ENCODE measurements around the gene ULK2.

Gene ULK2

GRCh38 chr17:19867329-19868078 lies at the start of gene ULK2:
ULK2 (minus strand) TSS chr17:19867936; CDS start chr17:19867417, 519 bp downstream.
- no peaks in the 10 kb centered on the region for H3K9me3 ChIP-seq (ENCODE audit: control insufficient read depth in 2 of 2, low read length in 2 of 2)
- H3K9ac ChIP-seq (ENCODE audit: low read length in 2 of 2), result peak within 1 kb of the TSS; percentile 80 to 83
- H3K4me1 ChIP-seq (ENCODE audit: control insufficient read depth, insufficient read depth, low read length), result peaks cover 10% of the 10 kb centered on the region
- peak within 1 kb of the TSS; percentile 67 for H3K27ac ChIP-seq (ENCODE audit: low read length)
- peak within 1 kb of the TSS; percentile 86 to 87 for H3K4me3 ChIP-seq (ENCODE audit: low read length in 2 of 2)
- no peaks in the 10 kb centered on the region for H3K27me3 ChIP-seq (ENCODE audit: control insufficient read depth in 1 of 2, insufficient read depth in 2 of 2, low read length in 2 of 2)
- H3K36me3 ChIP-seq (ENCODE audit: control insufficient read depth in 2 of 2, insufficient read depth in 2 of 2, low read length in 2 of 2), result no peaks in the 10 kb centered on the region

GRCh38 chr17:19915245-19915978 lies 47.7 kb upstream of the ULK2 start:
- H3K36me3 ChIP-seq (ENCODE audit: control insufficient read depth in 2 of 2, insufficient read depth in 2 of 2, low read length in 2 of 2), result peaks cover 22 to 31% of the 10 kb centered on the region in 2 donors
- H3K9ac ChIP-seq (ENCODE audit: low read length in 2 of 2), result no peak overlapping the region
- H3K27ac ChIP-seq (ENCODE audit: low read length), result no peak overlapping the region

GRCh38 chr17:19911033-19911432 lies 43.3 kb upstream of the ULK2 start:
- no peaks in the 10 kb centered on the region for H3K27me3 ChIP-seq (ENCODE audit: control insufficient read depth in 1 of 2, insufficient read depth in 2 of 2, low read length in 2 of 2)
- no peak overlapping the region for H3K4me3 ChIP-seq (ENCODE audit: low read length in 2 of 2)
- no peak overlapping the region for H3K27ac ChIP-seq (ENCODE audit: low read length)
- H3K9ac ChIP-seq (ENCODE audit: low read length in 2 of 2), result no peak overlapping the region
- H3K9me3 ChIP-seq (ENCODE audit: control insufficient read depth in 2 of 2, low read length in 2 of 2), result no peaks in the 10 kb centered on the region
- H3K36me3 ChIP-seq (ENCODE audit: control insufficient read depth in 2 of 2, insufficient read depth in 2 of 2, low read length in 2 of 2), result peaks cover 26 to 36% of the 10 kb centered on the region in 2 donors
- no peaks in the 10 kb centered on the region for H3K4me1 ChIP-seq (ENCODE audit: control insufficient read depth, insufficient read depth, low read length)

More at GRCh38 chr17:19915245-19915978, 47.7 kb upstream of the ULK2 start:
- H3K27me3 ChIP-seq (ENCODE audit: control insufficient read depth in 1 of 2, insufficient read depth in 2 of 2, low read length in 2 of 2), result no peaks in the 10 kb centered on the region
- H3K4me1 ChIP-seq (ENCODE audit: control insufficient read depth, insufficient read depth, low read length), result no peaks in the 10 kb centered on the region
- H3K9me3 ChIP-seq (ENCODE audit: control insufficient read depth in 2 of 2, low read length in 2 of 2), result no peaks in the 10 kb centered on the region
- no peak overlapping the region for H3K4me3 ChIP-seq (ENCODE audit: low read length in 2 of 2)

GRCh38 chr17:19909139-19909538 lies 41.4 kb upstream of the ULK2 start:
- no peaks in the 10 kb centered on the region for H3K9me3 ChIP-seq (ENCODE audit: control insufficient read depth in 2 of 2, low read length in 2 of 2)
- no peak overlapping the region for H3K4me3 ChIP-seq (ENCODE audit: low read length in 2 of 2)
- no peak overlapping the region for H3K9ac ChIP-seq (ENCODE audit: low read length in 2 of 2)
- H3K27ac ChIP-seq (ENCODE audit: low read length), result no peak overlapping the region
- no peaks in the 10 kb centered on the region for H3K4me1 ChIP-seq (ENCODE audit: control insufficient read depth, insufficient read depth, low read length)
- H3K27me3 ChIP-seq (ENCODE audit: control insufficient read depth in 1 of 2, insufficient read depth in 2 of 2, low read length in 2 of 2), result no peaks in the 10 kb centered on the region
- H3K36me3 ChIP-seq (ENCODE audit: control insufficient read depth in 2 of 2, insufficient read depth in 2 of 2, low read length in 2 of 2), result peaks cover 29 to 40% of the 10 kb centered on the region in 2 donors

- Histone ChIP-seq H3K27me3 (ENCODE audit: control insufficient read depth in 1 of 2, insufficient read depth in 2 of 2, low read length in 2 of 2) (no peaks in the 10 kb centered on the region), H3K9ac (ENCODE audit: low read length in 2 of 2) (no peak overlapping the region), H3K9me3 (ENCODE audit: control insufficient read depth in 2 of 2, low read length in 2 of 2) (no peaks in the 10 kb centered on the region), H3K36me3 (ENCODE audit: control insufficient read depth in 2 of 2, insufficient read depth in 2 of 2, low read length in 2 of 2) (peaks cover 27 to 29% of the 10 kb centered on the region in 2 donors), H3K4me3 (ENCODE audit: low read length in 2 of 2) (no peak overlapping the region), H3K27ac (ENCODE audit: low read length) (no peak overlapping the region), H3K4me1 (ENCODE audit: control insufficient read depth, insufficient read depth, low read length) (no peaks in the 10 kb centered on the region)
Observed at GRCh38 chr17:19905502-19905901, 37.8 kb upstream of the ULK2 start.

- peaks cover 26 to 29% of the 10 kb centered on the region in 2 donors for H3K36me3 ChIP-seq (ENCODE audit: control insufficient read depth in 2 of 2, insufficient read depth in 2 of 2, low read length in 2 of 2)
- H3K9me3 ChIP-seq (ENCODE audit: control insufficient read depth in 2 of 2, low read length in 2 of 2), result no peaks in the 10 kb centered on the region
- H3K27me3 ChIP-seq (ENCODE audit: control insufficient read depth in 1 of 2, insufficient read depth in 2 of 2, low read length in 2 of 2), result no peaks in the 10 kb centered on the region
- no peak overlapping the region for H3K9ac ChIP-seq (ENCODE audit: low read length in 2 of 2)
- no peak overlapping the region for H3K4me3 ChIP-seq (ENCODE audit: low read length in 2 of 2)
- no peak overlapping the region for H3K27ac ChIP-seq (ENCODE audit: low read length)
- no peaks in the 10 kb centered on the region for H3K4me1 ChIP-seq (ENCODE audit: control insufficient read depth, insufficient read depth, low read length)
Observed at GRCh38 chr17:19904924-19905323, 37.2 kb upstream of the ULK2 start.

GRCh38 chr17:19904412-19904811 lies 36.7 kb upstream of the ULK2 start:
- Histone ChIP-seq H3K27me3 (ENCODE audit: control insufficient read depth in 1 of 2, insufficient read depth in 2 of 2, low read length in 2 of 2) (no peaks in the 10 kb centered on the region), H3K27ac (ENCODE audit: low read length) (no peak overlapping the region), H3K9me3 (ENCODE audit: control insufficient read depth in 2 of 2, low read length in 2 of 2) (no peaks in the 10 kb centered on the region), H3K9ac (ENCODE audit: low read length in 2 of 2) (no peak overlapping the region), H3K36me3 (ENCODE audit: control insufficient read depth in 2 of 2, insufficient read depth in 2 of 2, low read length in 2 of 2) (peaks cover 24 to 25% of the 10 kb centered on the region in 2 donors), H3K4me1 (ENCODE audit: control insufficient read depth, insufficient read depth, low read length) (no peaks in the 10 kb centered on the region), H3K4me3 (ENCODE audit: low read length in 2 of 2) (no peak overlapping the region)

- Histone ChIP-seq H3K4me1 (ENCODE audit: control insufficient read depth, insufficient read depth, low read length) (peaks cover 5% of the 10 kb centered on the region), H3K9me3 (ENCODE audit: control insufficient read depth in 2 of 2, low read length in 2 of 2) (no peaks in the 10 kb centered on the region), H3K36me3 (ENCODE audit: control insufficient read depth in 2 of 2, insufficient read depth in 2 of 2, low read length in 2 of 2) (peaks cover 11 to 12% of the 10 kb centered on the region in 2 donors), H3K27me3 (ENCODE audit: control insufficient read depth in 1 of 2, insufficient read depth in 2 of 2, low read length in 2 of 2) (no peaks in the 10 kb centered on the region), H3K27ac (ENCODE audit: low read length) (no peak overlapping the region), H3K9ac (ENCODE audit: low read length in 2 of 2) (no peak overlapping the region), H3K4me3 (ENCODE audit: low read length in 2 of 2) (no peak overlapping the region)
Observed at GRCh38 chr17:19900809-19901208, 33.1 kb upstream of the ULK2 start.

GRCh38 chr17:19897903-19898302 lies 30.2 kb upstream of the ULK2 start:
- no peak overlapping the region for H3K4me3 ChIP-seq (ENCODE audit: low read length in 2 of 2)
- no peaks in the 10 kb centered on the region for H3K27me3 ChIP-seq (ENCODE audit: control insufficient read depth in 1 of 2, insufficient read depth in 2 of 2, low read length in 2 of 2)
- no peak overlapping the region for H3K9ac ChIP-seq (ENCODE audit: low read length in 2 of 2)
- no peak overlapping the region for H3K27ac ChIP-seq (ENCODE audit: low read length)
- H3K4me1 ChIP-seq (ENCODE audit: control insufficient read depth, insufficient read depth, low read length), result peaks cover 5% of the 10 kb centered on the region
- peaks cover 3 to 7% of the 10 kb centered on the region in 2 donors for H3K36me3 ChIP-seq (ENCODE audit: control insufficient read depth in 2 of 2, insufficient read depth in 2 of 2, low read length in 2 of 2)
- no peaks in the 10 kb centered on the region for H3K9me3 ChIP-seq (ENCODE audit: control insufficient read depth in 2 of 2, low read length in 2 of 2)

- Histone ChIP-seq H3K27ac (ENCODE audit: low read length) (no peak overlapping the region), H3K9ac (ENCODE audit: low read length in 2 of 2) (no peak overlapping the region), H3K4me1 (ENCODE audit: control insufficient read depth, insufficient read depth, low read length) (peaks cover 5% of the 10 kb centered on the region), H3K4me3 (ENCODE audit: low read length in 2 of 2) (peak overlapping the region in 1 of 2 donors; percentile 0), H3K9me3 (ENCODE audit: control insufficient read depth in 2 of 2, low read length in 2 of 2) (no peaks in the 10 kb centered on the region), H3K27me3 (ENCODE audit: control insufficient read depth in 1 of 2, insufficient read depth in 2 of 2, low read length in 2 of 2) (no peaks in the 10 kb centered on the region), H3K36me3 (ENCODE audit: control insufficient read depth in 2 of 2, insufficient read depth in 2 of 2, low read length in 2 of 2) (peaks cover 3 to 7% of the 10 kb centered on the region in 2 donors)
Observed at GRCh38 chr17:19897090-19897837, 29.5 kb upstream of the ULK2 start.

Data from stomach smooth muscle (tissue), 2 donors.